Measurements from ENCODE around the gene ALKBH5.

ALKBH5 gene

GRCh38 chr17:18179196-18179595, 4.4 kb upstream of the ALKBH5 start:
- no peak for TF ChIP-seq POLR2A (IDR thresholded peaks at IDR 0.05; ENCODE audit: extremely low read depth, insufficient read length)
- TF ChIP-seq MAX (IDR thresholded peaks at IDR 0.05; ENCODE audit: low read depth, low read length) = no peak
- TF ChIP-seq MYC (IDR thresholded peaks at IDR 0.05; ENCODE audit: low read depth, low read length) = no peak
- TF ChIP-seq, protein P1, sequence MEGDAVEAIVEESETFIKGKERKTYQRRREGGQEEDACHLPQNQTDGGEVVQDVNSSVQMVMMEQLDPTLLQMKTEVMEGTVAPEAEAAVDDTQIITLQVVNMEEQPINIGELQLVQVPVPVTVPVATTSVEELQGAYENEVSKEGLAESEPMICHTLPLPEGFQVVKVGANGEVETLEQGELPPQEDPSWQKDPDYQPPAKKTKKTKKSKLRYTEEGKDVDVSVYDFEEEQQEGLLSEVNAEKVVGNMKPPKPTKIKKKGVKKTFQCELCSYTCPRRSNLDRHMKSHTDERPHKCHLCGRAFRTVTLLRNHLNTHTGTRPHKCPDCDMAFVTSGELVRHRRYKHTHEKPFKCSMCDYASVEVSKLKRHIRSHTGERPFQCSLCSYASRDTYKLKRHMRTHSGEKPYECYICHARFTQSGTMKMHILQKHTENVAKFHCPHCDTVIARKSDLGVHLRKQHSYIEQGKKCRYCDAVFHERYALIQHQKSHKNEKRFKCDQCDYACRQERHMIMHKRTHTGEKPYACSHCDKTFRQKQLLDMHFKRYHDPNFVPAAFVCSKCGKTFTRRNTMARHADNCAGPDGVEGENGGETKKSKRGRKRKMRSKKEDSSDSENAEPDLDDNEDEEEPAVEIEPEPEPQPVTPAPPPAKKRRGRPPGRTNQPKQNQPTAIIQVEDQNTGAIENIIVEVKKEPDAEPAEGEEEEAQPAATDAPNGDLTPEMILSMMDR (IDR thresholded peaks at IDR 0.05; ENCODE audit: low read depth, low read length) = no peak
- H3K4me3 ChIP-seq (ENCODE audit: low read depth, low read length) = no peak overlapping the region
- DNase-seq (ENCODE audit: low read depth) = no peak

DNA sequence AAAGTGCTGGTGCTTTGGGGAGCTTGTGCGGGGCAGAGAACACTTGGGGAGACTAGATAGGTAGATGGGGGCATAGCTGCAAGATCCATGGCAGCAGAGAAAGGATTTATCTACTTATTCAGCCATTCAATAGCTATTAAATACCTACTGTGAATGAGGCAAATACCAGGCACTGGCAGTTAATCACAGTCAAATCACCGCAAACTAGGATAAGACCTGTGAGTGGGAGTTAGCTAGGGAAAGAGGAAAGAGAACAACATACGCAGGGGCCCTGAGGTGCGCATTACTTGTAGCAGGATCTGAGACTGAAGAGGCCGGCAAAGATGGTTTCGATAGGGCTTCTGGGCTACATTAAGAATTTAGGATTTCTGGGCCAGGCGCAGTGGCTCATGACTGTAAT, 3.8 kb upstream of the ALKBH5 start:
- no peak overlapping the region for H3K4me3 ChIP-seq (ENCODE audit: low read depth, low read length)
- TF ChIP-seq MYC (IDR thresholded peaks at IDR 0.05; ENCODE audit: low read depth, low read length) (no peak), POLR2A (IDR thresholded peaks at IDR 0.05; ENCODE audit: extremely low read depth, insufficient read length) (no peak), MAX (IDR thresholded peaks at IDR 0.05; ENCODE audit: low read depth, low read length) (no peak)
- TF ChIP-seq, protein P1 (IDR thresholded peaks at IDR 0.05; ENCODE audit: low read depth, low read length) = no peak
- DNase-seq (ENCODE audit: low read depth) = no peak

GRCh38 chr17:18181358-18181757, 2.3 kb upstream of the ALKBH5 start:
- no peak for DNase-seq (ENCODE audit: low read depth)
- TF ChIP-seq POLR2A (IDR thresholded peaks at IDR 0.05; ENCODE audit: extremely low read depth, insufficient read length) (no peak), MAX (IDR thresholded peaks at IDR 0.05; ENCODE audit: low read depth, low read length) (no peak), MYC (IDR thresholded peaks at IDR 0.05; ENCODE audit: low read depth, low read length) (no peak)
- TF ChIP-seq, protein P1 (IDR thresholded peaks at IDR 0.05; ENCODE audit: low read depth, low read length) = no peak

DNA sequence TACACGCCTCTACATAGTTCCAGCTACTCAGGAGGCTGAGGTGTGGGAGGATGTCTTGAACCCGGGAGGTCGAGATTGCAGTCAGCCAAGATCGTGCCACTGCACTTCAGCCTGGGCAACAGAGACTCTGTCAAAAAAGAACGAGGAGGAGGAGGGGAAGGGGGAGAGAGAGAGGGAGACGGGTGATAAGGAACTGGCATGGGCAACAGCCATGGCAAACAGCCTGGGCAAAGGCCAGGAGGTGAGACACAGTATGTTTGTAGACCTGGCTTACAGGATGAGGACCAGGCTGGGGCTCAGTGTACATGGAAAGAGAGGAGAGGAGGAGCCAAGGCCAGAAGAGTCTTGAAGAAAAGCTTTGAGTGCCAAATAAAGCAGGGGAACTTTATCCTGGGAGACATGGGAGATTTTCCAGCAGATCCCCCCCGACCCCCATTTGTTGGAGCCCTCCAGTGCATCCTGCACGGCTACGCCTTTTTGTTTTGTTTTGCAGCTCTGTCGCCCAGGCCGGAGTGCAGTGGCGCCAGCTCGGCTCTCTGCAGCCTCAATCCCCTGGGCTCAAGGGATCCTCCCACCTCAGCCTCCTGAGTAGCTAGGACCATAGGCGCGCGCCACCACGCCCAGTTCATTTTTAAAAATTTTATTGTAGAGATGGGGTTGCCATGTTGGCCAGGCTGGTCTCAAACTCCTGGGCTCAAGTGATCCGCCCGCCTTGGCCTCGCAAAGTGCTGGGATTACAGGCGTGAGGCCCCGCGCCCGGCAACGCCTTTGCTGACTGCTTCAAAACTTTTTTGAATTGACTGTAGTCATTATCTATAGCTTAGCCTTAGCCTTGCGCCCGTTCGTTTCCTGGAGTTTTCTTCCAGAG, 1.3 kb upstream of the ALKBH5 start:
- peak; percentile 61 for DNase-seq (ENCODE audit: low read depth)
- TF ChIP-seq, protein P1 (IDR thresholded peaks at IDR 0.05; ENCODE audit: low read depth, low read length) = no peak
- TF ChIP-seq POLR2A (IDR thresholded peaks at IDR 0.05; ENCODE audit: extremely low read depth, insufficient read length) (no peak), MAX (IDR thresholded peaks at IDR 0.05; ENCODE audit: low read depth, low read length) (no peak)
- peak overlapping the region; percentile 77 for H3K4me3 ChIP-seq (ENCODE audit: low read depth, low read length)

More at GRCh38 chr17:18181358-18181757, 2.3 kb upstream of the ALKBH5 start:
- H3K4me3 ChIP-seq (ENCODE audit: low read depth, low read length) = no peak overlapping the region

DNA sequence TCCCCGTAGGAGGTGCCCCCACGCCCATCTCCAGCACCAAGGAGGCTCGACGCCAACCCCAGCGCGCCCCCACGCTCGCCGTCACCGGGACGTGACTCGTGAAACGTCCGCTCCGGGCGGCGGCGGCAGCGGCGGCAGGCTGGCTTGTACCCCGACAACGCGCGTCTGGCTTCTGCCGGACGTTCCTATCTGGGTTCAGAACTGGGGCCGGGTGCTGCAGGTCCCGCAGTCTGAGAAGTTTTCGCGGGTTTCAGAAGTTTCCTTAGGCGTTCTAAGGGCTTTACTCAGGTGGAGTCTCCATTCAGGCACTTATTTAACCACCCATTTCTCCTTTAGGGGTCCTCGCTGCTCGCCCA, 672 bp upstream of the ALKBH5 start:
- H3K4me3 ChIP-seq (ENCODE audit: low read depth, low read length) = peak overlapping the region; percentile 77
- TF ChIP-seq, protein P1 (IDR thresholded peaks at IDR 0.05; ENCODE audit: low read depth, low read length) = no peak
- TF ChIP-seq MAX (IDR thresholded peaks at IDR 0.05; ENCODE audit: low read depth, low read length) = peak; percentile 32; the same call in 1 of the 2 replicates
- no peak for TF ChIP-seq MYC (IDR thresholded peaks at IDR 0.05; ENCODE audit: low read depth, low read length)
- peak; percentile 31 for TF ChIP-seq POLR2A (IDR thresholded peaks at IDR 0.05; ENCODE audit: extremely low read depth, insufficient read length)
- DNase-seq (ENCODE audit: low read depth) = peak; percentile 90

Measured in NB4 (cell line).